CD4-positive, alpha-beta memory T cell (primary cell): Measurements from ENCODE around the gene CCDC82. TPM values are rescaled to one million over a fixed set of nuclear protein-coding genes. Genes with fewer than 3 reads are reported as not detected.
"Not testable (repeated sequence)": the region's sequence is repeated elsewhere in the genome, so short reads cannot be mapped to it uniquely, and the experiment has no call there.

Experiments used
- CTCF ChIA-PET: fragments of 350-600 bp; sonication (Branson Sonifier 250); formaldehyde crosslinking; loops from one replicate; lab custom pipeline; 2021; ENCODE audit warnings: inconsistent platforms; ENCODE audit not compliant: partially characterized antibody; lab: Charles Lee
- POLR2A ChIA-PET: fragments of 350-600 bp; sonication (Branson Sonifier 250); formaldehyde crosslinking; loops from one replicate; lab custom pipeline; 2021; ENCODE audit not compliant: partially characterized antibody; lab: Charles Lee
- DNase-seq, 5 donors: peaks; one replicate each; pipeline versions ENCODE4 v3.0.0 to v3.0.0-alpha.2; 2020 to 2022; ENCODE audit warnings: mixed read lengths in 1 of 5
- H3K27ac ChIP-seq: one replicate; pipeline ENCODE4 v1.7.0; 2013; ENCODE audit warnings: low read depth, low read length
- H3K27me3 ChIP-seq: 2 replicates; pipeline ENCODE4 v1.7.0; 2013; ENCODE audit warnings: mild to moderate bottlenecking, low read length, moderate library complexity; ENCODE audit not compliant: insufficient read depth
- H3K36me3 ChIP-seq: 2 replicates; pipeline ENCODE4 v1.7.0; 2013; ENCODE audit warnings: mild to moderate bottlenecking, low read length, moderate library complexity; ENCODE audit not compliant: insufficient read depth
- H3K4me1 ChIP-seq: 2 replicates; pipeline ENCODE4 v1.7.0; 2013; ENCODE audit warnings: mild to moderate bottlenecking, low read length, moderate library complexity; ENCODE audit not compliant: insufficient read depth
- H3K4me3 ChIP-seq, 2 donors: one replicate each; pipeline ENCODE4 v1.7.0; 2013; ENCODE audit warnings: low read length in 2 of 2, mild to moderate bottlenecking in 1 of 2
- H3K9me3 ChIP-seq, 2 donors: one replicate each; pipeline ENCODE4 v1.7.0; 2013; ENCODE audit warnings: low read length in 2 of 2, control low read depth in 1 of 2; ENCODE audit not compliant: control insufficient read depth in 1 of 2
- H3K27ac Mint-ChIP-seq, 7 donors: one replicate each; pipeline ENCODE4 v1.8.0; 2020 to 2021; ENCODE audit warnings: mixed read lengths in 7 of 7, mild to moderate bottlenecking in 6 of 7, inconsistent platforms in 3 of 7, moderate library complexity in 3 of 7
- H3K27me3 Mint-ChIP-seq, 2 donors: one replicate each; pipeline ENCODE4 v1.8.0; 2020 to 2021; ENCODE audit warnings: mixed read lengths in 2 of 2
- H3K36me3 Mint-ChIP-seq, 2 donors: one replicate each; pipeline ENCODE4 v1.8.0; 2020 to 2021; ENCODE audit warnings: mixed read lengths in 2 of 2, inconsistent platforms in 1 of 2, mild to moderate bottlenecking in 1 of 2
- H3K4me1 Mint-ChIP-seq, 4 donors: one replicate each; pipeline ENCODE4 v1.8.0; 2020 to 2021; ENCODE audit warnings: mixed read lengths in 4 of 4, mild to moderate bottlenecking in 1 of 4
- H3K4me3 Mint-ChIP-seq, 8 donors: one replicate each; pipeline ENCODE4 v1.8.0; 2020 to 2021; ENCODE audit warnings: mixed read lengths in 8 of 8, mild to moderate bottlenecking in 7 of 8, moderate library complexity in 6 of 8, inconsistent platforms in 3 of 8
- H3K9me3 Mint-ChIP-seq, 8 donors: one replicate each; pipeline ENCODE4 v1.8.0; 2020 to 2021; ENCODE audit warnings: mixed read lengths in 8 of 8, mild to moderate bottlenecking in 5 of 8, inconsistent platforms in 3 of 8, moderate library complexity in 1 of 8
- intact Hi-C: fragments of 100-400 bp; cut with micrococcal nuclease; formaldehyde crosslinking; loops from one replicate; pipeline ENCODE4 v1.15.1; 2023
- polyA plus RNA-seq, 2 donors: library from polyadenylated mRNA; unstranded; fragments of 300-500 nt; fragmentation: Illumina TruSeq; gene quantifications; one replicate each; pipeline ENCODE4 v1.2.3, GENCODE V29; 2021
- total RNA-seq, 2 experiments: library from RNA; stranded (reverse); gene quantifications; one replicate each; pipeline ENCODE4 v1.2.3, GENCODE V29; 2021

CCDC82 gene
- total RNA-seq (10 to 100 TPM; 37.9 to 42.8 TPM), polyA plus RNA-seq (10 to 100 TPM; 12.9 to 29.2 TPM)

- Histone ChIP-seq H3K27ac (peak within 1 kb of the TSS; percentile 79), H3K36me3 (no peaks in the 10 kb centered on the region), H3K4me1 (peaks cover 36% of the 10 kb centered on the region), H3K4me3 (peak within 1 kb of the TSS; percentile 85 to 93), H3K9me3 (no peaks in the 10 kb centered on the region), H3K27me3 (no peaks in the 10 kb centered on the region)
- ChIA-PET POLR2A (interaction anchor here (0.7 to 3.3 kb wide), 27 partner anchors 10 to 1322 kb away, joined by 3 to 38 read pairs (median 3); partner anchors contain the start of genes CEP57, FAM76B, MAML2 and SRSF8), CTCF (interaction anchor here (1.1 to 3.5 kb wide), 9 partner anchors 10 to 685 kb away, joined by 3 to 42 read pairs (median 7); partner anchors contain the start of gene MAML2)
- H3K4me1 Mint-ChIP-seq = peaks cover 22 to 59% (median 37%) of the 10 kb centered on the region in 4 donors
- peak; percentile 97 to 99 (median 98) for DNase-seq
- intact Hi-C loops = loop anchor here (1.0 to 5.0 kb wide), 10 partner anchors 47 to 1898 kb away; partner anchors contain the start of genes ANKRD49, CEP57, CWC15 and KDM4D
- H3K36me3 Mint-ChIP-seq = peaks cover 0 to 9% of the 10 kb centered on the region in 2 donors
- no peaks in the 10 kb centered on the region for H3K27me3 Mint-ChIP-seq
- peak within 1 kb of the TSS; percentile 91 to 98 (median 97) for H3K27ac Mint-ChIP-seq
- H3K9me3 Mint-ChIP-seq = peaks cover 0 to 1% (median 0%) of the 10 kb centered on the region in 8 donors
- H3K4me3 Mint-ChIP-seq = peak within 1 kb of the TSS; percentile 92 to 98 (median 94)
Observed at GRCh38 chr11:96389720-96390487, at the start of gene CCDC82, which contains the start of gene JRKL. Gene CCDC82 (minus strand): TSS chr11:96389912. CDS start chr11:96384747, 5,165 bp downstream. Gene JRKL (plus strand): TSS chr11:96390013. CDS start chr11:96390650, 637 bp downstream.

GRCh38 chr11:96432654-96433053 lies 42.9 kb upstream of the CCDC82 start:
- H3K27me3 Mint-ChIP-seq = peaks cover 18 to 32% of the 10 kb centered on the region in 2 donors

GRCh38 chr11:96430668-96431067 lies 41.0 kb upstream of the CCDC82 start:
- no peak overlapping the region for H3K4me3 Mint-ChIP-seq
- intact Hi-C loops = no loop called here
- no peak overlapping the region for H3K27ac Mint-ChIP-seq
- ChIA-PET CTCF (interaction anchor here (1.1 kb wide), 1 partner anchor 9 kb away, joined by 3 read pairs; no protein-coding TSS in a partner anchor), POLR2A (no interaction called here)
- DNase-seq = no peak
- no peak overlapping the region for H3K27ac ChIP-seq
- H3K9me3 ChIP-seq = no peaks in the 10 kb centered on the region
- no peaks in the 10 kb centered on the region for H3K36me3 ChIP-seq
- H3K9me3 Mint-ChIP-seq = peaks cover 0 to 5% (median 2%) of the 10 kb centered on the region in 8 donors
- H3K4me1 Mint-ChIP-seq = peaks cover 0 to 3% (median under 1%) of the 10 kb centered on the region in 4 donors
- peaks cover 23 to 31% of the 10 kb centered on the region in 2 donors for H3K27me3 Mint-ChIP-seq
- H3K4me3 ChIP-seq = no peak overlapping the region
- H3K36me3 Mint-ChIP-seq = no peaks in the 10 kb centered on the region
- H3K27me3 ChIP-seq = no peaks in the 10 kb centered on the region
- H3K4me1 ChIP-seq = no peaks in the 10 kb centered on the region

More at GRCh38 chr11:96432654-96433053, 42.9 kb upstream of the CCDC82 start:
- H3K27me3 ChIP-seq, H3K4me3 Mint-ChIP-seq, H3K4me3 ChIP-seq, H3K9me3 Mint-ChIP-seq, POLR2A ChIA-PET, H3K4me1 ChIP-seq, H3K4me1 Mint-ChIP-seq, CTCF ChIA-PET, H3K27ac Mint-ChIP-seq, H3K36me3 Mint-ChIP-seq, H3K36me3 ChIP-seq, H3K9me3 ChIP-seq, DNase-seq, intact Hi-C loops, H3K27ac ChIP-seq: not testable (repeated sequence)

- H3K4me1 Mint-ChIP-seq = peaks cover 0 to 3% (median under 1%) of the 10 kb centered on the region in 4 donors
- Histone ChIP-seq H3K4me1 (no peaks in the 10 kb centered on the region), H3K36me3 (no peaks in the 10 kb centered on the region), H3K27me3 (peaks cover 4% of the 10 kb centered on the region), H3K9me3 (no peaks in the 10 kb centered on the region), H3K27ac (no peak overlapping the region), H3K4me3 (no peak overlapping the region)
- no peak overlapping the region for H3K4me3 Mint-ChIP-seq
- H3K27me3 Mint-ChIP-seq = peaks cover 29 to 31% of the 10 kb centered on the region in 2 donors
- H3K27ac Mint-ChIP-seq = no peak overlapping the region
- no peaks in the 10 kb centered on the region for H3K36me3 Mint-ChIP-seq
- H3K9me3 Mint-ChIP-seq = no peaks in the 10 kb centered on the region
- POLR2A ChIA-PET = no interaction called here
- CTCF ChIA-PET = interaction anchor here (0.6 to 4.6 kb wide), 11 partner anchors 13 to 1802 kb away, joined by 3 to 28 read pairs (median 3); partner anchors contain the start of gene MAML2
- intact Hi-C loops = loop anchor here (5.0 kb wide), 3 partner anchors 1272 to 1637 kb away; partner anchors contain the start of gene SRSF8
- no peak for DNase-seq
Observed at GRCh38 chr11:96424693-96425092, 35.0 kb upstream of the CCDC82 start.

GRCh38 chr11:96413408-96413807 lies 23.7 kb upstream of the CCDC82 start:
- H3K27me3 ChIP-seq = no peaks in the 10 kb centered on the region
- H3K9me3 Mint-ChIP-seq = no peaks in the 10 kb centered on the region
- H3K4me1 Mint-ChIP-seq = no peaks in the 10 kb centered on the region
- H3K36me3 ChIP-seq = no peaks in the 10 kb centered on the region
- intact Hi-C loops = no loop called here
- DNase-seq = no peak
- no peak overlapping the region for H3K27ac ChIP-seq
- H3K27me3 Mint-ChIP-seq = peaks cover 17 to 27% of the 10 kb centered on the region in 2 donors
- H3K4me3 Mint-ChIP-seq = no peak overlapping the region
- CTCF ChIA-PET = interaction anchor here (1.0 to 1.5 kb wide), 2 partner anchors 19 to 417 kb away, joined by 3 to 4 read pairs; no protein-coding TSS in a partner anchor
- H3K27ac Mint-ChIP-seq = no peak overlapping the region
- no peak overlapping the region for H3K4me3 ChIP-seq
- H3K9me3 ChIP-seq = no peaks in the 10 kb centered on the region
- POLR2A ChIA-PET = no interaction called here
- H3K36me3 Mint-ChIP-seq = no peaks in the 10 kb centered on the region
- H3K4me1 ChIP-seq = no peaks in the 10 kb centered on the region

- Histone ChIP-seq H3K4me1 (no peaks in the 10 kb centered on the region), H3K36me3 (no peaks in the 10 kb centered on the region), H3K9me3 (no peaks in the 10 kb centered on the region), H3K27ac (no peak overlapping the region), H3K4me3 (no peak overlapping the region), H3K27me3 (no peaks in the 10 kb centered on the region)
- DNase-seq = no peak
- ChIA-PET CTCF (interaction anchor here (1.0 to 1.5 kb wide), 3 partner anchors 19 to 577 kb away, joined by 3 to 4 read pairs (median 3); no protein-coding TSS in a partner anchor), POLR2A (no interaction called here)
- Mint-ChIP-seq H3K4me1 (no peaks in the 10 kb centered on the region), H3K27me3 (peaks cover 17 to 25% of the 10 kb centered on the region in 2 donors), H3K4me3 (no peak overlapping the region), H3K27ac (no peak overlapping the region), H3K9me3 (no peaks in the 10 kb centered on the region), H3K36me3 (no peaks in the 10 kb centered on the region)
- intact Hi-C loops = no loop called here
Observed at GRCh38 chr11:96412761-96413381, 23.2 kb upstream of the CCDC82 start.
